Measurements from ENCODE around the gene TFG.

GRCh38 chr3:100708989-100709841 is at the start of gene TFG:
- TF ChIP-seq EZH2 (IDR thresholded peaks at IDR 0.05) (no peak), POLR2AphosphoS5 (IDR thresholded peaks at IDR 0.05; ENCODE audit: borderline replicate concordance, low read depth, low read length) (peak; percentile 77)
